Uterus (tissue), 4 donors: ENCODE results near the gene BOD1. TPM values are rescaled to one million over a fixed set of nuclear protein-coding genes. Genes with fewer than 3 reads are reported as not detected.

Experiments used
- DNase-seq, 2 donors: peaks; one replicate each; pipeline ENCODE4 v3.0.0-alpha.2; 2019 to 2020
- H3K27ac ChIP-seq, 2 donors: fragments of 200-600 bp; sonication (generic); 1 replicate in 1 of 2; 2 replicates in 1 of 2; pipeline ENCODE4 v1.5.1; 2016 to 2018
- H3K27me3 ChIP-seq, 2 donors: fragments of 200-600 bp; sonication (generic); one replicate each; pipeline ENCODE4 v1.5.1; 2018 to 2019; ENCODE audit warnings: control low read depth in 1 of 2
- H3K36me3 ChIP-seq, 2 donors: fragments of 200-600 bp; sonication (generic); one replicate each; pipeline ENCODE4 v1.5.1; 2019; ENCODE audit warnings: control low read depth in 1 of 2
- H3K4me1 ChIP-seq, 2 donors: fragments of 200-600 bp; sonication (generic); one replicate each; pipeline ENCODE4 v1.5.1; 2018 to 2019; ENCODE audit warnings: control low read depth in 1 of 2
- H3K4me3 ChIP-seq, 2 donors: fragments of 200-600 bp; sonication (generic); 1 replicate in 1 of 2; 2 replicates in 1 of 2; pipeline ENCODE4 v1.5.1; 2018 to 2019; ENCODE audit warnings: mild to moderate bottlenecking in 1 of 2
- H3K9me3 ChIP-seq, 2 donors: fragments of 200-600 bp; sonication (generic); one replicate each; pipeline ENCODE4 v1.5.1; 2019; ENCODE audit warnings: control low read depth in 1 of 2
- CTCF ChIP-seq, 4 experiments: fragments of 200-600 bp in 2 of 4; fragments of 450-650 bp in 2 of 4; sonication (generic) in 2 of 4; IDR thresholded peaks; one replicate each; pipeline ENCODE4 v1.5.1; 2016 to 2019; ENCODE audit warnings: antibody characterized with exemption in 4 of 4, mild to moderate bottlenecking in 2 of 4, moderate library complexity in 1 of 4
- POLR2A ChIP-seq, 2 donors: fragments of 450-650 bp; IDR thresholded peaks; one replicate each; pipeline ENCODE4 v1.6.1; 2016; ENCODE audit warnings: antibody characterized with exemption in 2 of 2, mild to moderate bottlenecking in 1 of 2, moderate library complexity in 1 of 2
- intact Hi-C: fragments of 100-400 bp; cut with DNase I; formaldehyde crosslinking; loops from one replicate; pipeline ENCODE4 v1.15.1; 2023; ENCODE audit warnings: low total_unique reads
- total RNA-seq, 4 donors: library from RNA; depleted of rRNA in 3 of 4; stranded (reverse); fragments of >200 nt in 3 of 4; gene quantifications; one replicate each; pipeline versions ENCODE4 v1.1.0 to v1.2.4, GENCODE V29; 2014 to 2023
- donor health status: DM: yes; HTN: yes; CAD: no.

Gene BOD1
- total RNA-seq, 4 donors from 2014 or later: 48.2 to 64.8 (median 57.2) TPM

DNA sequence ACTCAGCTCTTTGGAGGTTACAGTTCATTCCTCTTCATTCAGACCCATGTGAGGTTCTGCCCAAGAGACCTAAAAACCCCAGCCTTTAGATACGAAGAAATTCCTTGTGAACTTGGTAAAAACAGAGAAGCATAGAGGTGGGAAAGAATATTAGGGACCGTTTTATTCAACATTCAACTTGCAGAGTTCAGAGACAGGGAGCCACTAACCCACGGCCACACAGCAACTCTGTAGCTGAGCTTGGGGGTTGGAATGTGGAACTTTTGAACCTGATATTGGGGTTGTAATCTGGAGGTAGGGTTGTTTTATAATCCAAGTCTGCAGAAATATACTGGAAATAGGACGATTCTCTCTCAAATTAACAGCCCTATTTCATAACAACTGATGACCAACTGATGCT is 10.8 kb upstream of the BOD1 start:
- no peaks in the 10 kb centered on the region for H3K9me3 ChIP-seq

DNA sequence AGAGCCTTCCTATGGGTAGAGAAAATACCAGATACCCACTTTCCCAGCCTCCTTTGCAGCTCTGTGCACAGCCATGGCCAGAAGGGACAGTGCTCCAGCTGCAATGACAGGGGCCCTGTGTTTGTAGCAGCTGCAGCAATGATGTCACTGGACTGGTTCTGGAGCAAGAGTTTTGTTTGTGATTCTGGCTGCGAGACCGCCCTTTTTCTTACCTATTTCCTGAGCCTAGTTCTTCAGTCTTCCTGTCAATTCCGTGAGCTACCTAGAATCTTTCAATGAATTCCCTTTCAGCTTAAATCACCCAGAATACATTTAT is 10.0 kb upstream of the BOD1 start:
- intact Hi-C loops: no loop called here

More for the DNA sequence above, 10.8 kb upstream of the BOD1 start:
- H3K4me3 ChIP-seq: no peak overlapping the region
- H3K36me3 ChIP-seq: no peaks in the 10 kb centered on the region
- DNase-seq: no peak
- intact Hi-C loops: no loop called here
- H3K27me3 ChIP-seq: no peaks in the 10 kb centered on the region
- no peaks in the 10 kb centered on the region for H3K4me1 ChIP-seq
- TF ChIP-seq CTCF (IDR thresholded peaks at IDR 0.05) (no peak), POLR2A (IDR thresholded peaks at IDR 0.05) (no peak)
- H3K27ac ChIP-seq: no peak overlapping the region

GRCh38 chr5:173625673-173626504 is 9.4 kb upstream of the BOD1 start:
- Histone ChIP-seq H3K9me3 (no peaks in the 10 kb centered on the region), H3K4me1 (no peaks in the 10 kb centered on the region), H3K36me3 (no peaks in the 10 kb centered on the region), H3K4me3 (no peak overlapping the region), H3K27ac (no peak overlapping the region), H3K27me3 (no peaks in the 10 kb centered on the region)
- no peak for TF ChIP-seq CTCF (IDR thresholded peaks at IDR 0.05)
- no peak for TF ChIP-seq POLR2A (IDR thresholded peaks at IDR 0.05)
- intact Hi-C loops: no loop called here
- DNase-seq: no peak

More for the DNA sequence above, 10.0 kb upstream of the BOD1 start:
- Histone ChIP-seq H3K4me1 (no peaks in the 10 kb centered on the region), H3K27me3 (no peaks in the 10 kb centered on the region), H3K27ac (no peak overlapping the region), H3K9me3 (no peaks in the 10 kb centered on the region), H3K36me3 (no peaks in the 10 kb centered on the region), H3K4me3 (no peak overlapping the region)
- no peak for TF ChIP-seq CTCF (IDR thresholded peaks at IDR 0.05)
- no peak for TF ChIP-seq POLR2A (IDR thresholded peaks at IDR 0.05)
- DNase-seq: no peak

DNA sequence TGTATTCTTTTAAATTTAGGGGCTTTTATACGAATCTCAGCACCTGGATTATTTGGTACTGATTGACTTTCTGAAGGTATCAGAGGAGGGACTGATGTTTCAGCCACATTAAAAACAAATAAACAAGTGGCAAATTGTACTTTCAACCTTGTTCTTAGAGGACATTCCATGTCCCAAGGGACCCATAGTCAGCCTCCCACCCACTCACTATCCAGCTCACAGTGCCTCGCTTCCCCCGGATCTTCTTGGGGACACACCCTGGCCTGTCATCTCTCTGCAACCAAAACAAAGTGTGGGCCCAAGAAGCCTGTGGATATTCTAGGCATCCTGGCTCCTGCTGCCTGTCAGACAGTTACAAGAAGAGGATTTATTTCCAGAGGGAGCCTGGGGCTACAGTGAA is 8.8 kb upstream of the BOD1 start:
- TF ChIP-seq CTCF (IDR thresholded peaks at IDR 0.05) (no peak), POLR2A (IDR thresholded peaks at IDR 0.05) (no peak)

GRCh38 chr5:173624282-173624681 is 7.8 kb upstream of the BOD1 start:
- Histone ChIP-seq H3K36me3 (no peaks in the 10 kb centered on the region), H3K4me3 (no peak overlapping the region), H3K4me1 (no peaks in the 10 kb centered on the region), H3K27me3 (no peaks in the 10 kb centered on the region), H3K9me3 (no peaks in the 10 kb centered on the region), H3K27ac (no peak overlapping the region)
- intact Hi-C loops: loop anchor here (5.0 kb wide), 1 partner anchor 348 kb away; no protein-coding TSS in a partner anchor
- no peak for TF ChIP-seq CTCF (IDR thresholded peaks at IDR 0.05)
- TF ChIP-seq POLR2A (IDR thresholded peaks at IDR 0.05): no peak
- DNase-seq: no peak

More for the DNA sequence above, 8.8 kb upstream of the BOD1 start:
- no peaks in the 10 kb centered on the region for H3K9me3 ChIP-seq
- no peaks in the 10 kb centered on the region for H3K27me3 ChIP-seq
- intact Hi-C loops: no loop called here
- no peaks in the 10 kb centered on the region for H3K4me1 ChIP-seq
- H3K27ac ChIP-seq: no peak overlapping the region
- H3K36me3 ChIP-seq: no peaks in the 10 kb centered on the region
- DNase-seq: no peak
- H3K4me3 ChIP-seq: no peak overlapping the region
